Retinal pigment epithelial cell (primary cell): Measurements from ENCODE around the gene ZNF423.

ENCODE experiments used
- DNase-seq: peaks from one replicate; pipeline ENCODE4 v3.0.0-alpha.2; 2010; ENCODE audit warnings: low read depth
- H3K4me3 ChIP-seq: 2 replicates; pipeline ENCODE4 v1.5.1; 2011; ENCODE audit warnings: mild to moderate bottlenecking, low read length, control low read depth, moderate library complexity
- TF ChIP-seq, protein P1 (sequence below): conservative IDR thresholded peaks from 2 replicates; pipeline ENCODE4 v1.5.1; 2011; ENCODE audit warnings: low read depth, low read length, control low read depth, inconsistent platforms

Gene ZNF423

GRCh38 chr16:49848530-49848929 is 7.4 kb downstream of the ZNF423 start:
- TF ChIP-seq, protein P1, sequence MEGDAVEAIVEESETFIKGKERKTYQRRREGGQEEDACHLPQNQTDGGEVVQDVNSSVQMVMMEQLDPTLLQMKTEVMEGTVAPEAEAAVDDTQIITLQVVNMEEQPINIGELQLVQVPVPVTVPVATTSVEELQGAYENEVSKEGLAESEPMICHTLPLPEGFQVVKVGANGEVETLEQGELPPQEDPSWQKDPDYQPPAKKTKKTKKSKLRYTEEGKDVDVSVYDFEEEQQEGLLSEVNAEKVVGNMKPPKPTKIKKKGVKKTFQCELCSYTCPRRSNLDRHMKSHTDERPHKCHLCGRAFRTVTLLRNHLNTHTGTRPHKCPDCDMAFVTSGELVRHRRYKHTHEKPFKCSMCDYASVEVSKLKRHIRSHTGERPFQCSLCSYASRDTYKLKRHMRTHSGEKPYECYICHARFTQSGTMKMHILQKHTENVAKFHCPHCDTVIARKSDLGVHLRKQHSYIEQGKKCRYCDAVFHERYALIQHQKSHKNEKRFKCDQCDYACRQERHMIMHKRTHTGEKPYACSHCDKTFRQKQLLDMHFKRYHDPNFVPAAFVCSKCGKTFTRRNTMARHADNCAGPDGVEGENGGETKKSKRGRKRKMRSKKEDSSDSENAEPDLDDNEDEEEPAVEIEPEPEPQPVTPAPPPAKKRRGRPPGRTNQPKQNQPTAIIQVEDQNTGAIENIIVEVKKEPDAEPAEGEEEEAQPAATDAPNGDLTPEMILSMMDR, result no peak
- no peak for DNase-seq
- H3K4me3 ChIP-seq, result no peak overlapping the region

DNA sequence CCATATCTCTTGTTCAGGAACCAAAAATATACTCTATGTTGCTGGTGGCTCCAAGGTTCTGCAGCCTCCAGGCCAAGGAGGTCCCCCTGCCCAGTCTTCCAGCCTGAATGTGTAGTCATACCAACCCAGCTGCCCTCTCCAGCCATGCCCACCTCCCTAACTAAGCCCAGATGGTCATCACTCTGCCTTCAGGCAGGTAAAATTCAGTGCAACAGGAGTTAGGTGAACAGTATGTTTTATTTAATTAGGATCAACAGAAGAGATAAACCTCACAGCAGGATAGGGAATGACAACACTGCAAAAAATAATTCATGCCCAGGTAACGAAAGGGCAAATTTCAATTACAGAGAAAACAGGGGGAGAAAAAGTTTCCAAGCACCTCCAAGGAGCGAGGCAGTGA is 9.1 kb downstream of the ZNF423 start:
- TF ChIP-seq, protein P1, result no peak
- no peak for DNase-seq
- no peak overlapping the region for H3K4me3 ChIP-seq

- TF ChIP-seq, protein P1, result no peak
- no peak overlapping the region for H3K4me3 ChIP-seq
- DNase-seq, result no peak
These were observed 11.6 kb downstream of the ZNF423 start for GRCh38 chr16:49844359-49844758.

DNA sequence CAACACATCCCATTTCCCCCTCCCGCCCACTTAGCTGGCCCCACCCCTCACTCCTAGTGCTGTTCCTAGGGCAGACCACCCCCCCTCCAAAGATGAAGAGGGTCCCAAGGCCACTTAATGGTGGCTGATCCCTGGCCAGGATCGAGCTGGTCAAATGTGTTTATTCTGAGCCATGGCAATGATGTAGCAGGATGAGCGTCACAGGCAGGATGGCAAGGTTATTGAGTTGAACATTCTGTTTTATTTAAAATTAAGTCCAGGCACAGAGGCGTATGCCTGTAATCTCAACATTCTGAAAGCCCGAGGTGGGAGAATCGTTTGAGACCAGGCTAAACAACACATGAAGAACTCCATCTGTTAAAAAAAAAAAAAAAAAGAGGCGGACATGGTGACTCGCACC is 12.2 kb downstream of the ZNF423 start:
- DNase-seq, result no peak
- TF ChIP-seq, protein P1, result no peak
- no peak overlapping the region for H3K4me3 ChIP-seq

GRCh38 chr16:49842972-49843371 is 12.9 kb downstream of the ZNF423 start:
- TF ChIP-seq, protein P1, result no peak
- H3K4me3 ChIP-seq, result no peak overlapping the region
- no peak for DNase-seq

DNA sequence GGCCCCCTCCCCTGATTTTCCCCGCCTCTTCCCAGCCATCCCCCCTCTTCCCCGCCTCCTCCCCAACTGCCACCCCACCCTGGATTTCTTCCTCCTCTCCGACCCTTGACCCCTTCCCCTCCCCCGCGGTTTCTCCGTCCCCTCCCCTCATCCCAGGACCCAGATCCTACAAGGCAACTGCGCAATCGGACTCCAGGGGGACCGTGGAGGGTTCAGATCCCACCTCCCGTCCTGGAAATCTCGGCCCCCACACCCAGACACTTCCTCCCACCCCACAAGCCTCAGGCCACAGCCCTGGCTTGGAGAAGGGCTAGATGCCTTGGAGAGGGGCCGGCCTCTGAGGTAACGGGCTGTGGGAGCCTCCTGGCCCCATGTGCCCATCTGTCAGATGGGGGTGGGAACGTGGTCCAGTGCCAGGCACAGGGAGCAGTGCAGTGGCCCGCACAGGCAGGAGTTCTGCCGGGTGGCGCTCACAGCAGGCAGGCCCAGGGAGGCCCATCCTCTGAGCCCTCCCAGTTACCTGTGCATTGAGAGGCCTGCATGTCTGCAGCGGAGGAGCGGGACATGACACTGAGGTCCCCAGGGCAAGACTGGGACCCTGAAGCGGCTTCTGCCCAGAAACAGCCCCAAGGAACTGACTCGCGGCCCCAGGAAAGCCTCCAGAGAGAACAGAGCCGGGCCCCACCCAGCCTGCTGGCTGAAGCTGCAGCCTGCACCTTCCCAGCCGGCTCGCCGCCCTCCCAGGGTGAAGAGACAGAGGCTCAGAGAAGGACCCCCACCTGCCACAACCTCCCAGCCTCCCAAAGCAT is 16.7 kb downstream of the ZNF423 start:
- TF ChIP-seq, protein P1, result no peak
- no peak for DNase-seq
- no peak overlapping the region for H3K4me3 ChIP-seq

DNA sequence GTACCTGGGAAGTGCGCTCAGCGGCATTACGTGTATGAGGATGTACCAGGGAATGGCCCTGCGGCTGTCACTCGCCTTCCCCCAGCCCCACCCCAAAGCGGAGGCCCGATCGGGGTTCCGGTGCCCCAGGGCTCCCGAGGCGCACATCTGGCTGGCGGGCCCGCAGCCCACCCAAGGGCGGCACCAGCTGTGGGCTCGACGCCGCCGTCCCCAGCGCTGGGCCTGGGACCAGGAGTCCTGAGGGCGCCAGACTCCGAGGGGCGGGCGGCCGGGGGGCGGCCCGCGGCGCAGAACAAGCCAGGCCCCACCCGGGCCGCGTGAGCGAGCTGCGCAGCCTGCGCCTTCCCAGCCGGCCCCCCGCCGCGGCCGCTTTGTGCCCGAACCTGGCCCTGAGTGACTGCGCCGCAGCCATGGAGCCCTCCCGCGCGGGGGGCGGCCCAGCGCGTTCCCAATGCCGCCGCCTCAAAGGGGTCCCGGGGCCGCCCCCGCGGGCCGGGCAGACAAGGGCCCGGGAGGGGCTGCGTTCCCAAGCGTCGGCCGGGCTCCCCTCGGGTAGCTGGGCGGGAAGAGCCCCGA is 17.4 kb downstream of the ZNF423 start:
- TF ChIP-seq, protein P1, result no peak
- no peak overlapping the region for H3K4me3 ChIP-seq
- no peak for DNase-seq
